GM12878 (cell line): ENCODE measurements around the gene ATRN. TPM values are rescaled to one million over a fixed set of nuclear protein-coding genes. Genes with fewer than 3 reads are reported as not detected.

Source experiments
- ATAC-seq: fragments of 200-7000 bp; cut with Tn5 transposase; 3 replicates; pipeline ENCODE4 v1.9.1; 2020; ENCODE audit warnings: mild to moderate bottlenecking, moderate library complexity
- BruUV-seq: library from RNA; stranded (reverse); fragments of 400-500 nt; replicated peaks from 2 replicates; lab custom pipeline; 2021; lab: Mats Ljungman, UMichigan
- CTCF ChIA-PET: fragments of 300-600 bp; sonication (Branson Sonifier 250); formaldehyde crosslinking; extraction: SDS; loops from one replicate; lab custom pipeline; 2021; ENCODE audit warnings: inconsistent platforms; lab: Yijun Ruan, JAX
- POLR2A ChIA-PET: fragments of 350-600 bp; formaldehyde crosslinking; extraction: SDS; loops from one replicate; lab custom pipeline; 2021; ENCODE audit warnings: inconsistent platforms; lab: Charles Lee
- RAD21 ChIA-PET: fragments of 300-600 bp; sonication (Branson Sonifier 250); formaldehyde crosslinking; loops from one replicate; lab custom pipeline; 2023; ENCODE audit warnings: antibody characterized with exemption; ENCODE audit not compliant: unreplicated experiment; lab: Charles Lee
- SMC1A ChIA-PET: fragments of 300-600 bp; sonication (Branson Sonifier 250); formaldehyde crosslinking; loops from one replicate; lab custom pipeline; 2023; ENCODE audit not compliant: unreplicated experiment, uncharacterized antibody; lab: Charles Lee
- DNase-seq: peaks from one replicate; pipeline ENCODE4 v3.0.0-alpha.2; 2011; ENCODE audit warnings: low read depth, low spot score
- FAIRE-seq: peaks from 3 replicates; lab custom pipeline; 2011; peaks lifted over from hg19 to GRCh38; lab: Jason Lieb, UNC
- H2AFZ ChIP-seq: 2 replicates; pipeline ENCODE4 v1.6.0; 2011; ENCODE audit warnings: low read depth, low read length, control low read depth; ENCODE audit not compliant: control insufficient read depth
- H3K27ac ChIP-seq: 2 replicates; pipeline ENCODE4 v1.5.1; 2011; ENCODE audit warnings: control low read depth; ENCODE audit not compliant: control insufficient read depth, insufficient read depth
- H3K27me3 ChIP-seq, 2 experiments: replicated peaks in 1 of 2; 2 replicates each; pipeline versions ENCODE4 v1.6.0 to v1.6.1; 2011; ENCODE audit warnings: low read length in 1 of 2; ENCODE audit not compliant: control insufficient read depth in 2 of 2, insufficient read depth in 2 of 2
- H3K36me3 ChIP-seq, 2 experiments: 2 replicates each; pipeline ENCODE4 v1.5.1; 2011; ENCODE audit warnings: low read length in 1 of 2; ENCODE audit not compliant: control insufficient read depth in 2 of 2, insufficient read depth in 2 of 2
- H3K4me1 ChIP-seq: 2 replicates; pipeline ENCODE4 v1.6.1; 2011; ENCODE audit warnings: mild to moderate bottlenecking, low read length, moderate library complexity, mixed read lengths; ENCODE audit not compliant: control insufficient read depth, insufficient read depth
- H3K4me2 ChIP-seq: 2 replicates; pipeline ENCODE4 v1.6.0; 2011; ENCODE audit warnings: control low read depth; ENCODE audit not compliant: control insufficient read depth, insufficient read depth
- H3K4me3 ChIP-seq: fragments of 200-600 bp; sonication (generic); 2 replicates; pipeline ENCODE4 v1.5.1; 2016
- H3K79me2 ChIP-seq: 2 replicates; pipeline ENCODE4 v1.6.0; 2011; ENCODE audit warnings: low read length; ENCODE audit not compliant: control insufficient read depth, insufficient read depth
- H3K9ac ChIP-seq: 2 replicates; pipeline ENCODE4 v1.8.0; 2011; ENCODE audit warnings: low read length, control low read depth, mixed read lengths; ENCODE audit not compliant: control insufficient read depth, insufficient read depth
- H3K9me3 ChIP-seq: replicated peaks from 3 replicates; pipeline ENCODE4 v1.5.1; 2011; ENCODE audit warnings: mild to moderate bottlenecking, low read length; ENCODE audit not compliant: control insufficient read depth, insufficient read depth
- H4K20me1 ChIP-seq: 2 replicates; pipeline ENCODE4 v1.6.0; 2011; ENCODE audit not compliant: control insufficient read depth, insufficient read depth
- CTCF ChIP-seq, 3 experiments: IDR thresholded peaks in 2 of 3; conservative IDR thresholded peaks in 1 of 3; 2 replicates each; pipeline ENCODE4 v1.5.1; 2011; ENCODE audit warnings: low read depth in 3 of 3, low read length in 3 of 3, mild to moderate bottlenecking in 3 of 3, control low read depth in 2 of 3, moderate library complexity in 2 of 3, inconsistent platforms in 1 of 3, mixed read lengths in 1 of 3; ENCODE audit not compliant: control insufficient read depth in 2 of 3, insufficient read depth in 1 of 3; ENCODE audit errors: extremely low read depth in 1 of 3
- CUX1 ChIP-seq: IDR thresholded peaks from 2 replicates; pipeline ENCODE4 v1.6.1; 2012; ENCODE audit warnings: improper control_type of control experiment, low read depth, low read length; ENCODE audit not compliant: insufficient replicate concordance
- E2F4 ChIP-seq: IDR thresholded peaks from 2 replicates; pipeline ENCODE4 v1.6.1; 2012; ENCODE audit warnings: low read depth, low read length, improper control_type of control experiment
- FOS ChIP-seq: IDR thresholded peaks from 3 replicates; pipeline ENCODE4 v1.6.1; 2011; ENCODE audit warnings: borderline replicate concordance; ENCODE audit not compliant: insufficient read length; ENCODE audit errors: extremely low read depth
- MYB ChIP-seq: fragments of 150-350 bp; IDR thresholded peaks from 2 replicates; pipeline ENCODE4 v1.6.1; 2014; ENCODE audit warnings: mild to moderate bottlenecking, low read depth, low read length, borderline replicate concordance
- RAD51 ChIP-seq: fragments of 450-650 bp; IDR thresholded peaks from 2 replicates; pipeline ENCODE4 v1.6.1; 2016; ENCODE audit warnings: moderate library complexity, mild to moderate bottlenecking, inconsistent platforms
- STAT1 ChIP-seq: fragments of 450-650 bp; conservative IDR thresholded peaks from 2 replicates; pipeline ENCODE4 v1.6.1; 2014; ENCODE audit warnings: antibody characterized with exemption, mild to moderate bottlenecking
- TAF1 ChIP-seq: IDR thresholded peaks from 2 replicates; pipeline ENCODE4 v1.6.1; 2011; ENCODE audit warnings: mild to moderate bottlenecking, low read depth, low read length, borderline replicate concordance
- USF1 ChIP-seq: IDR thresholded peaks from 2 replicates; pipeline ENCODE4 v1.6.1; 2011; ENCODE audit warnings: borderline replicate concordance, low read depth, mild to moderate bottlenecking, moderate library complexity, mixed read lengths, low read length; ENCODE audit not compliant: insufficient read depth; ENCODE audit errors: extremely low read length
- WGBS: methylation state at CpG from one replicate; pipeline ENCODE4 v1.1.6; 2016; ENCODE audit warnings: low lambda C conversion rate; ENCODE audit not compliant: insufficient replicate concordance, insufficient coverage; ENCODE audit errors: missing lambda C conversion rate; 5-methylcytosine and 5-hydroxymethylcytosine counted together
- in situ Hi-C: fragments of 300-500 bp; cut with MboI; formaldehyde crosslinking; loops from 9 replicates; pipeline ENCODE4 v1.14.3; 2018; ENCODE audit warnings: mixed read lengths
- intact Hi-C: fragments of 100-400 bp; cut with micrococcal nuclease; formaldehyde crosslinking; loops from one replicate; pipeline ENCODE4 v1.14.2; 2022; ENCODE audit not compliant: unreplicated experiment
- polyA plus RNA-seq, 11 experiments: library from polyadenylated mRNA; depleted of rRNA in 4 of 11; unstranded in 6 of 11; stranded (reverse) in 5 of 11; fragments of >200 nt; fragmentation: Nextera tagmentation in 4 of 11; fragmentation: Illumina TruSeq in 1 of 11; extraction: Ambion mirVana in 4 of 11; extraction: Trizol in 1 of 11; gene quantifications; 1 replicate in 1 of 11; 2 replicates in 10 of 11; pipeline versions ENCODE4 v1.2.1 to v1.2.3, GENCODE V29; 2011 to 2016; ENCODE audit warnings: inconsistent platforms in 2 of 11, missing spikeins in 2 of 11, low read depth in 1 of 11
- total RNA-seq, 4 experiments: library from RNA; depleted of rRNA in 3 of 4; stranded (reverse); fragments of >200 nt in 3 of 4; fragmentation: Illumina TruSeq in 1 of 4; extraction: Trizol in 1 of 4; gene quantifications; 2 replicates each; pipeline versions ENCODE4 v1.2.1 to v1.2.3, GENCODE V29; 2013 to 2021

Gene ATRN
- total and polyA plus RNA-seq, 10 of the 15 experiments (the other 5 are each of a cell fraction or from before 2014, with no cell fraction given): 0.71 to 11.6 (median 6.9) TPM

- no peak for TF ChIP-seq FOS
- TF ChIP-seq E2F4: no peak
- TF ChIP-seq MYB: no peak
- TF ChIP-seq STAT1: no peak
- TF ChIP-seq TAF1: no peak
- no peak for TF ChIP-seq RAD51
These were observed 183.1 kb downstream of the ATRN start (continued) for GRCh38 chr20:3653921-3654320.

- H2AFZ ChIP-seq: no peak overlapping the region
- ChIA-PET POLR2A (no interaction called here), CTCF (no interaction called here), SMC1A (interaction anchor here (1.1 kb wide), 1 partner anchor 43 kb away, joined by 3 read pairs; no protein-coding TSS in a partner anchor), RAD21 (interaction anchor here (1.6 kb wide), 1 partner anchor 11 kb away, joined by 3 read pairs; no protein-coding TSS in a partner anchor)
- no peak overlapping the region for H3K4me2 ChIP-seq
- FAIRE-seq: no peak
- H4K20me1 ChIP-seq: no peaks in the 10 kb centered on the region; the same call in 1 of the 2 replicates
- no peak overlapping the region for H3K27ac ChIP-seq
- intact Hi-C loops (no loop called here), in situ Hi-C loops (no loop called here)
- WGBS: 54% methylated on average over 17 of the region's 17 CpGs
- ATAC-seq: no peak
- no peaks in the 10 kb centered on the region for H3K27me3 ChIP-seq
- no peaks in the 10 kb centered on the region for H3K9me3 ChIP-seq
- H3K36me3 ChIP-seq: no peaks in the 10 kb centered on the region
- BruUV-seq: no TSS peak
- no peak for DNase-seq
- peaks cover 15% of the 10 kb centered on the region for H3K4me1 ChIP-seq
- H3K79me2 ChIP-seq: no peaks in the 10 kb centered on the region
- H3K4me3 ChIP-seq: no peak overlapping the region
- no peak overlapping the region for H3K9ac ChIP-seq
- TF ChIP-seq CUX1: no peak
- no peak for TF ChIP-seq CTCF (IDR thresholded peaks at IDR 0.05 in 2 of 3, conservative IDR thresholded peaks at IDR 0.05 in 1 of 3; ENCODE audit: control insufficient read depth in 2 of 3, extremely low read depth in 1 of 3, insufficient read depth in 1 of 3, low read depth in 3 of 3, low read length in 3 of 3)
- TF ChIP-seq USF1: no peak
These were observed 183.7 kb downstream of the ATRN start for GRCh38 chr20:3654326-3655130.
